ENCODE data around the gene GSX1.

The GSX1 gene

GRCh38 chr13:27830010-27830409, 37.7 kb downstream of the GSX1 start:
- H3K36me3 ChIP-seq (ENCODE audit: control insufficient read depth, low read length): no peaks in the 10 kb centered on the region
- H3K27me3 ChIP-seq (ENCODE audit: control insufficient read depth, low read length): peaks cover 14% of the 10 kb centered on the region
- no peaks in the 10 kb centered on the region for H3K9me3 ChIP-seq (ENCODE audit: control insufficient read depth, insufficient read depth, low read length)
- H3K4me3 ChIP-seq (ENCODE audit: low read length): peak overlapping the region; percentile 52
- H3K27ac ChIP-seq (ENCODE audit: low read depth, low read length): no peak overlapping the region
- H3K79me2 ChIP-seq (ENCODE audit: control insufficient read depth, low read length): no peaks in the 10 kb centered on the region
- no peaks in the 10 kb centered on the region for H3F3A ChIP-seq (ENCODE audit: control insufficient read depth, insufficient read depth)
- no peaks in the 10 kb centered on the region for H3K9me2 ChIP-seq (replicated peaks; ENCODE audit: control insufficient read depth, low read length)
- H3K4me1 ChIP-seq (ENCODE audit: control insufficient read depth, low read length): peaks cover 13% of the 10 kb centered on the region
- peak overlapping the region; percentile 52 for H3K4me2 ChIP-seq (ENCODE audit: low read length)
- TF ChIP-seq CTCF (IDR thresholded peaks at IDR 0.05; ENCODE audit: low read depth, low read length, poor library complexity, severe bottlenecking): peak; percentile 88
- no peak; the same call in 1 of the 2 replicates for TF ChIP-seq EZH2phosphoT487 (IDR thresholded peaks at IDR 0.05; ENCODE audit: borderline replicate concordance, low read length)
- H4K20me1 ChIP-seq (ENCODE audit: control insufficient read depth, insufficient read depth, low read depth, low read length): no peaks in the 10 kb centered on the region

DNA sequence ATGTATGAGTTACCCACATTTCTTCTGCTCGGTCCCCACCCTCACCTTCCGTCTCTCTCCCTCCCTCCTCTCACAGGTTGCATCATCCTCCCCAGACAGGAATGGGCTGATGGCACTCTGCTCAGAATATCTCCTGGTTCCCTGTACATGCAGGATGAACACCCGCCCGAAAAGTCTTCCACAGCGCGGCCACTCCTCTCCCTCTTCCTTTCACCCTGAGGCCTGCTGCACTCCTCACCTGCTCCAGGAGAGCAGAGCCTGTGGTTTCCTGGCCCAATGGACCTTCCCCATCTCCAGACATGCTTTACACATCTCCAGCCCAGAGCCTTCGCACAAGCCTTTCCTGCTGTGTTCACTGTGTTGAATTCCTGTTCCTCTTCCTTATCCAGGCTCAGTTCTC, 40.9 kb downstream of the GSX1 start:
- Histone ChIP-seq H3K4me2 (ENCODE audit: low read length) (no peak overlapping the region), H3K79me2 (ENCODE audit: control insufficient read depth, low read length) (no peaks in the 10 kb centered on the region), H4K20me1 (ENCODE audit: control insufficient read depth, insufficient read depth, low read depth, low read length) (no peaks in the 10 kb centered on the region), H3K4me1 (ENCODE audit: control insufficient read depth, low read length) (peaks cover 7% of the 10 kb centered on the region), H3K9me2 (replicated peaks; ENCODE audit: control insufficient read depth, low read length) (no peaks in the 10 kb centered on the region), H3F3A (ENCODE audit: control insufficient read depth, insufficient read depth) (no peaks in the 10 kb centered on the region), H3K4me3 (ENCODE audit: low read length) (no peak overlapping the region), H3K27ac (ENCODE audit: low read depth, low read length) (no peak overlapping the region), H3K9me3 (ENCODE audit: control insufficient read depth, insufficient read depth, low read length) (no peaks in the 10 kb centered on the region), H3K27me3 (ENCODE audit: control insufficient read depth, low read length) (peaks cover 3% of the 10 kb centered on the region), H3K36me3 (ENCODE audit: control insufficient read depth, low read length) (no peaks in the 10 kb centered on the region)
- TF ChIP-seq EZH2phosphoT487 (IDR thresholded peaks at IDR 0.05; ENCODE audit: borderline replicate concordance, low read length) (no peak), CTCF (IDR thresholded peaks at IDR 0.05; ENCODE audit: low read depth, low read length, poor library complexity, severe bottlenecking) (no peak)

- H3K4me1 ChIP-seq (ENCODE audit: control insufficient read depth, low read length): peaks cover 7% of the 10 kb centered on the region
- no peak overlapping the region for H3K27ac ChIP-seq (ENCODE audit: low read depth, low read length)
- TF ChIP-seq CTCF (IDR thresholded peaks at IDR 0.05; ENCODE audit: low read depth, low read length, poor library complexity, severe bottlenecking) (no peak), EZH2phosphoT487 (IDR thresholded peaks at IDR 0.05; ENCODE audit: borderline replicate concordance, low read length) (no peak)
- no peak overlapping the region for H3K4me3 ChIP-seq (ENCODE audit: low read length)
- H3K36me3 ChIP-seq (ENCODE audit: control insufficient read depth, low read length): no peaks in the 10 kb centered on the region
- H3K79me2 ChIP-seq (ENCODE audit: control insufficient read depth, low read length): no peaks in the 10 kb centered on the region
- H4K20me1 ChIP-seq (ENCODE audit: control insufficient read depth, insufficient read depth, low read depth, low read length): no peaks in the 10 kb centered on the region
- no peaks in the 10 kb centered on the region for H3K9me3 ChIP-seq (ENCODE audit: control insufficient read depth, insufficient read depth, low read length)
- no peaks in the 10 kb centered on the region for H3K9me2 ChIP-seq (replicated peaks; ENCODE audit: control insufficient read depth, low read length)
- no peaks in the 10 kb centered on the region for H3F3A ChIP-seq (ENCODE audit: control insufficient read depth, insufficient read depth)
- H3K4me2 ChIP-seq (ENCODE audit: low read length): no peak overlapping the region
- H3K27me3 ChIP-seq (ENCODE audit: control insufficient read depth, low read length): peaks cover 3% of the 10 kb centered on the region
Measured at GRCh38 chr13:27834095-27834494, 41.8 kb downstream of the GSX1 start.

DNA sequence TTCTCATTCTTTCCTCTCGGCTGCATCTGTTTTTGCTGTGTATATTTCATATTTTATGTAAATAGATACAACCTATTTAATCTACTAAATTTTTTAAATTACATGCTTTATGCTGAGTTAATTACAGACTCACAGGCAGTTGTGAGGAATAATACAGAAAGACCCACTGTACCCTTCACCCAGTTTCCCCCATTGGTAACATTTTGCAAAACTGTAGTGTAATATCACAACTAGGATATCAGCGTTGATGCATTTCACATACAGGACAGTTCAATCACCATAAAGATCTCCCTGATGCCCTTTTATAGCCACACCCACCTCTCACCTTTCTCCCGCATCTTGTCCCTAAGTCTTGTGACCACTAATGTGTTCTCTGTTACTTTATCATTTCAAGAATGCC, 43.5 kb downstream of the GSX1 start:
- Histone ChIP-seq H3K4me3 (ENCODE audit: low read length) (no peak overlapping the region), H3K27ac (ENCODE audit: low read depth, low read length) (no peak overlapping the region), H3K9me2 (replicated peaks; ENCODE audit: control insufficient read depth, low read length) (no peaks in the 10 kb centered on the region), H3K4me1 (ENCODE audit: control insufficient read depth, low read length) (no peaks in the 10 kb centered on the region), H3K27me3 (ENCODE audit: control insufficient read depth, low read length) (no peaks in the 10 kb centered on the region), H3K36me3 (ENCODE audit: control insufficient read depth, low read length) (no peaks in the 10 kb centered on the region), H3K79me2 (ENCODE audit: control insufficient read depth, low read length) (no peaks in the 10 kb centered on the region), H3F3A (ENCODE audit: control insufficient read depth, insufficient read depth) (no peaks in the 10 kb centered on the region), H3K4me2 (ENCODE audit: low read length) (no peak overlapping the region), H3K9me3 (ENCODE audit: control insufficient read depth, insufficient read depth, low read length) (no peaks in the 10 kb centered on the region), H4K20me1 (ENCODE audit: control insufficient read depth, insufficient read depth, low read depth, low read length) (no peaks in the 10 kb centered on the region)
- no peak for TF ChIP-seq CTCF (IDR thresholded peaks at IDR 0.05; ENCODE audit: low read depth, low read length, poor library complexity, severe bottlenecking)
- no peak for TF ChIP-seq EZH2phosphoT487 (IDR thresholded peaks at IDR 0.05; ENCODE audit: borderline replicate concordance, low read length)

All from DOHH2 (cell line).